Lower leg skin (tissue), 4 donors: Measurements from ENCODE around the gene HPGD. TPM values are rescaled to one million over a fixed set of nuclear protein-coding genes. Genes with fewer than 3 reads are reported as not detected.

Experiments used
- DNase-seq, 2 donors: peaks; one replicate each; pipeline ENCODE4 v3.0.0-alpha.2; 2019; ENCODE audit warnings: low spot score in 2 of 2
- H3K4me3 ChIP-seq: fragments of 200-600 bp; sonication (generic); 2 replicates; pipeline ENCODE4 v1.5.1; 2017; ENCODE audit warnings: mild to moderate bottlenecking, low read depth; ENCODE audit not compliant: poor library complexity, severe bottlenecking
- POLR2A ChIP-seq, 2 donors: fragments of 450-650 bp; IDR thresholded peaks; one replicate each; pipeline ENCODE4 v1.6.1; 2016 to 2017; ENCODE audit warnings: antibody characterized with exemption in 2 of 2, mild to moderate bottlenecking in 1 of 2, moderate library complexity in 1 of 2
- WGBS, 2 donors: methylation state at CpG; one replicate each; pipeline ENCODE4 v1.1.5; 2018; 5-methylcytosine and 5-hydroxymethylcytosine counted together
- intact Hi-C: fragments of 100-400 bp; cut with DNase I; formaldehyde crosslinking; loops from one replicate; pipeline ENCODE4 v1.15.0; 2023; ENCODE audit warnings: low total_unique reads
- total RNA-seq, 4 donors: library from RNA; depleted of rRNA; stranded (reverse); fragments of >200 nt; gene quantifications; one replicate each; pipeline ENCODE4 v1.1.0, GENCODE V29; 2016
- TF ChIP-seq, protein P1 (sequence below), 3 donors: fragments of 450-650 bp; IDR thresholded peaks; one replicate each; pipeline ENCODE4 v1.5.1; 2016; ENCODE audit warnings: antibody characterized with exemption in 3 of 3, mild to moderate bottlenecking in 3 of 3, moderate library complexity in 2 of 3

HPGD gene
- total RNA-seq, 4 donors from 2014 or later, result 173 to 253 (median 224) TPM

GRCh38 chr4:174483792-174484191 lies 38.5 kb downstream of the HPGD start:
- DNase-seq, result no peak
- no peak for TF ChIP-seq POLR2A (IDR thresholded peaks at IDR 0.05)
- TF ChIP-seq, protein P1, sequence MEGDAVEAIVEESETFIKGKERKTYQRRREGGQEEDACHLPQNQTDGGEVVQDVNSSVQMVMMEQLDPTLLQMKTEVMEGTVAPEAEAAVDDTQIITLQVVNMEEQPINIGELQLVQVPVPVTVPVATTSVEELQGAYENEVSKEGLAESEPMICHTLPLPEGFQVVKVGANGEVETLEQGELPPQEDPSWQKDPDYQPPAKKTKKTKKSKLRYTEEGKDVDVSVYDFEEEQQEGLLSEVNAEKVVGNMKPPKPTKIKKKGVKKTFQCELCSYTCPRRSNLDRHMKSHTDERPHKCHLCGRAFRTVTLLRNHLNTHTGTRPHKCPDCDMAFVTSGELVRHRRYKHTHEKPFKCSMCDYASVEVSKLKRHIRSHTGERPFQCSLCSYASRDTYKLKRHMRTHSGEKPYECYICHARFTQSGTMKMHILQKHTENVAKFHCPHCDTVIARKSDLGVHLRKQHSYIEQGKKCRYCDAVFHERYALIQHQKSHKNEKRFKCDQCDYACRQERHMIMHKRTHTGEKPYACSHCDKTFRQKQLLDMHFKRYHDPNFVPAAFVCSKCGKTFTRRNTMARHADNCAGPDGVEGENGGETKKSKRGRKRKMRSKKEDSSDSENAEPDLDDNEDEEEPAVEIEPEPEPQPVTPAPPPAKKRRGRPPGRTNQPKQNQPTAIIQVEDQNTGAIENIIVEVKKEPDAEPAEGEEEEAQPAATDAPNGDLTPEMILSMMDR (IDR thresholded peaks at IDR 0.05), result no peak
- intact Hi-C loops, result no loop called here
- H3K4me3 ChIP-seq, result no peak overlapping the region
- 81 to 87% methylated on average over 3 of the region's 3 CpGs for WGBS, 2 donors

DNA sequence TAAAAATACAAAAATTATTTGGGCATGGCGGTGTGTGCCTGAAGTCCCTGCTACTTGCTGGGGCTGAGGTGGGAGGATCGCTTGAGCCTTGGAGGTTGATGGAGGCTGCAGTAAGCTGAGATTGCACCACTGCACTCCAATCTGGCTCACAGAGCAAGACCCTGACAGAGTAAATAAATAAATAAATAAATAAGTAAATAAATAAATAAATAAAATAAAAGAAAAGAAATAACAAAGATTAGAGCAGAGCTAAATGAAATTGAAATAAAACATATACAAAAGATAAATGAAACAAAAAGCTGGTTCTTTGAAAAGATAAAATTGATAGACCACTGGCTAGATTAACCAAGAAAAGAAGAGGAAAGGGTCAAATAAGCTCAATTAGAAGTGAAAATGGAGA lies 43.1 kb downstream of the HPGD start:
- TF ChIP-seq, protein P1 (IDR thresholded peaks at IDR 0.05), result no peak
- TF ChIP-seq POLR2A (IDR thresholded peaks at IDR 0.05), result no peak
- no peak overlapping the region for H3K4me3 ChIP-seq
- 96% methylated on average over 2 of the region's 2 CpGs for WGBS, 2 donors
- DNase-seq, result no peak
- intact Hi-C loops, result no loop called here

DNA sequence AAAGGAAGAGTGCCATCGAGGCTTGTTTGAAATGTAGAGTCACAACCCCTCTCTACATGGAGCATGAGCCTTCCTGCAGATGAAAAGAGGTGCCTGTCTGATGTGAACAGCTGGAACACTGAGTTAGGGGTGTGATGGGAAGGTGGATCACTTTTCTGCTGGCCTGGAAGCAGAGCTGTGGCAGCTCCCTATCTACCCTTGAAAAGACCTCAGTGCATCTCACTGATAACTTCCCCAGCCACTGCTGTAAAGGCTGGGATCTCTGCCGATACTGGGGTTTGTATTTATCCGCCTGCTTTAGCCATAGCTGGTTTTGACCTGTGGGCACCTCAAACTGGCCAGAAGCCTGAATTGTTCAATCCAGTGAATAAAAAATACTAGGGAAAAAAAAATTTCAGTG lies 46.8 kb downstream of the HPGD start:
- WGBS, 2 donors, result 94% methylated on average over 3 of the region's 3 CpGs
- intact Hi-C loops, result no loop called here
- H3K4me3 ChIP-seq, result no peak overlapping the region
- TF ChIP-seq POLR2A (IDR thresholded peaks at IDR 0.05), result no peak
- TF ChIP-seq, protein P1 (IDR thresholded peaks at IDR 0.05), result no peak
- no peak for DNase-seq

- no peak for TF ChIP-seq POLR2A (IDR thresholded peaks at IDR 0.05)
- TF ChIP-seq, protein P1 (IDR thresholded peaks at IDR 0.05), result no peak
- WGBS, 2 donors, result 42 to 64% methylated on average over 8 of the region's 8 CpGs
- intact Hi-C loops, result no loop called here
- DNase-seq, result no peak
- H3K4me3 ChIP-seq, result no peak overlapping the region
These were observed 47.7 kb downstream of the HPGD start for GRCh38 chr4:174474457-174475075.

GRCh38 chr4:174467107-174467506 lies 55.2 kb downstream of the HPGD start:
- TF ChIP-seq POLR2A (IDR thresholded peaks at IDR 0.05), result no peak
- TF ChIP-seq, protein P1 (IDR thresholded peaks at IDR 0.05), result no peak
- no peak overlapping the region for H3K4me3 ChIP-seq
- intact Hi-C loops, result no loop called here
- no peak for DNase-seq
- WGBS, 2 donors, result 61 to 71% methylated on average over 3 of the region's 3 CpGs

GRCh38 chr4:174464949-174465348 lies 57.3 kb downstream of the HPGD start:
- intact Hi-C loops, result no loop called here
- WGBS, 2 donors, result 76 to 90% methylated on average over 3 of the region's 3 CpGs
- no peak for DNase-seq
- TF ChIP-seq, protein P1 (IDR thresholded peaks at IDR 0.05), result no peak
- TF ChIP-seq POLR2A (IDR thresholded peaks at IDR 0.05), result no peak
- no peak overlapping the region for H3K4me3 ChIP-seq
